ENCODE data around the gene ZCCHC7.

Gene ZCCHC7

GRCh38 chr9:37212435-37212834 lies 92.1 kb downstream of the ZCCHC7 start:
- DNase-seq, result no peak

- DNase-seq, result no peak
Measured at GRCh38 chr9:37215381-37215780, 95.0 kb downstream of the ZCCHC7 start.

- DNase-seq, result no peak
Measured at GRCh38 chr9:37215830-37216229, 95.5 kb downstream of the ZCCHC7 start.

- no peak for DNase-seq
Measured at GRCh38 chr9:37217161-37217560, 96.8 kb downstream of the ZCCHC7 start.

GRCh38 chr9:37218800-37219425 lies 98.5 kb downstream of the ZCCHC7 start:
- no peak for DNase-seq

GRCh38 chr9:37220971-37221370 lies 100.6 kb downstream of the ZCCHC7 start:
- DNase-seq, result no peak

- DNase-seq, result no peak
Measured at GRCh38 chr9:37221489-37222106, 101.2 kb downstream of the ZCCHC7 start.

GRCh38 chr9:37229455-37229854 lies 109.1 kb downstream of the ZCCHC7 start:
- DNase-seq, result no peak

- DNase-seq, result no peak
Measured at GRCh38 chr9:37229882-37230482, 109.6 kb downstream of the ZCCHC7 start.

- DNase-seq, result no peak
Measured at GRCh38 chr9:37236822-37237221, 116.4 kb downstream of the ZCCHC7 start.

GRCh38 chr9:37238122-37238521 lies 117.7 kb downstream of the ZCCHC7 start:
- DNase-seq, result no peak

- DNase-seq, result no peak
Measured at GRCh38 chr9:37239224-37239859, 119.0 kb downstream of the ZCCHC7 start.

GRCh38 chr9:37239921-37240320 lies 119.5 kb downstream of the ZCCHC7 start:
- no peak for DNase-seq

GRCh38 chr9:37241340-37241739 lies 121.0 kb downstream of the ZCCHC7 start:
- no peak for DNase-seq

- no peak for DNase-seq
Measured at GRCh38 chr9:37242089-37242488, 121.7 kb downstream of the ZCCHC7 start.

GRCh38 chr9:37243588-37244345 lies 123.4 kb downstream of the ZCCHC7 start:
- DNase-seq, result no peak

- DNase-seq, result no peak
Measured at GRCh38 chr9:37246826-37247225, 126.5 kb downstream of the ZCCHC7 start.

- DNase-seq, result no peak
Measured at GRCh38 chr9:37248651-37249163, 128.3 kb downstream of the ZCCHC7 start.

- no peak for DNase-seq
Measured at GRCh38 chr9:37251452-37251851, 131.1 kb downstream of the ZCCHC7 start.

- DNase-seq, result no peak
Measured at GRCh38 chr9:37253377-37253937, 133.1 kb downstream of the ZCCHC7 start.

- no peak for DNase-seq
Measured at GRCh38 chr9:37255187-37255586, 134.8 kb downstream of the ZCCHC7 start.
